HG02642 (cell line): ENCODE results near the gene FAM131B.

ENCODE experiments used
- ATAC-seq: cut with Tn5 transposase; IDR thresholded peaks from one replicate; pipeline ENCODE4 v1.9.1; 2021; ENCODE audit warnings: mild to moderate bottlenecking; ENCODE audit not compliant: unreplicated experiment, poor library complexity

The FAM131B gene

DNA sequence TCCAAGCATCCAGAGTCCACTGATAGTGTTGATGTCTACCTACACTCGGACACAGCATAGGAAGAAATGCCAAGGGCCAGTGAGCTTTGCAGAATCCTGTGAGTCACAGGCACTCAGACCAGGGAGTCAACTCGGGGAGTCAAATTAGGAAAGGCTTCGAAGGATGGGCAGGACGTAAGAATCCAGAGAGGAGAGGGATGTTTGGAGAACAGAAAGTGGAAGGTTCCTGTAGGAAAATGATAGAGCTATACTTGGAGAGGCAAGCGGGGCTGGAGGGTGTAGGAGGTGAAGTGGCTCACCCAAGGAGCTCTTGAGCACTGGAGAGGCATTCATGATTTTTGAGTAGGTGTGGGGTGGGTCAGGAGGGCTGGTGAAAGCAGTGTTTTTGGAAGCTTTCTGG lies 21.6 kb upstream of the FAM131B start:
- no peak for ATAC-seq

DNA sequence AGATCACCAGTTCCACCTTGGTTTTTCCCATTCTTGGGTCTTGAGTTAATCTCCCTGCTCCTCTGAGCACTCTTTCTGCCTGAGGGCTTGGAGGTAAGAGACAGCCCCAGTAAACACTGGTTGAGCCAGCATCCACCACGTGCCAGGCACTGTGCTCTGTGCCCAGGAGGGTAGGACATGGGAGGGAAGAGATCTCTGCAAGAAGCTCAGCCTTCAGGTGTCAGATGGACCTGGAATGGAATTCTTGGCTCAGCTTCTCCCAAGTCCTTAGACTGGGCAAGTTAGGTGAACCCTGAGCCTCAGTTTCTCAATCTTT lies 21.1 kb upstream of the FAM131B start:
- no peak for ATAC-seq

DNA sequence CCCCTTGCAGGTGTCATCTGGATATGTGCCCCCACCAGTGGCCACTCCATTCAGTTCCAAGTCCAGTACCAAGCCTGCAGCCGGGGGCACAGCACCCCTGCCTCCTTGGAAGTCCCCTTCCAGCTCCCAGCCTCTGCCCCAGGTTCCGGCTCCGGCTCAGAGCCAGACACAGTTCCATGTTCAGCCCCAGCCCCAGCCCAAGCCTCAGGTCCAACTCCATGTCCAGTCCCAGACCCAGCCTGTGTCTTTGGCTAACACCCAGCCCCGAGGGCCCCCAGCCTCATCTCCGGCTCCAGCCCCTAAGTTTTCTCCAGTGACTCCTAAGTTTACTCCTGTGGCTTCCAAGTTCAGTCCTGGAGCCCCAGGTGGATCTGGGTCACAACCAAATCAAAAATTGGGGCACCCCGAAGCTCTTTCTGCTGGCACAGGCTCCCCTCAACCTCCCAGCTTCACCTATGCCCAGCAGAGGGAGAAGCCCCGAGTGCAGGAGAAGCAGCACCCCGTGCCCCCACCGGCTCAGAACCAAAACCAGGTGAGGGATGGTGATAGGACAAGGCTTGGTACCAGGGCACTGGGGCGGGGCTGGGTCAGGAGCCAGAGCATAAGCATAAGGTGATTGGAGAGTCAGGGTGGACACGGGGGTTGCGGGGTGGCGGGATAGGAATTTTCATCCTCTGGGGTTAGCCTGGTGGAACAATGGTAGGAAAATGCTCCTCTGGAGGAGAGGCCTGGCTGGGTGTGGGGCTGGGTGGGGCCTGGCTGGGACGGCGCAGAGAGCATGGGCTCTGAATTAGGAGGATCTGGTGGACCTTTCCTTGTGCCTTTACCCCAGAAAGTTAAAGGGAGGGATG lies 20.5 kb upstream of the FAM131B start:
- no peak for ATAC-seq

GRCh38 chr7:143382126-143382790 lies 19.7 kb upstream of the FAM131B start:
- no peak for ATAC-seq

DNA sequence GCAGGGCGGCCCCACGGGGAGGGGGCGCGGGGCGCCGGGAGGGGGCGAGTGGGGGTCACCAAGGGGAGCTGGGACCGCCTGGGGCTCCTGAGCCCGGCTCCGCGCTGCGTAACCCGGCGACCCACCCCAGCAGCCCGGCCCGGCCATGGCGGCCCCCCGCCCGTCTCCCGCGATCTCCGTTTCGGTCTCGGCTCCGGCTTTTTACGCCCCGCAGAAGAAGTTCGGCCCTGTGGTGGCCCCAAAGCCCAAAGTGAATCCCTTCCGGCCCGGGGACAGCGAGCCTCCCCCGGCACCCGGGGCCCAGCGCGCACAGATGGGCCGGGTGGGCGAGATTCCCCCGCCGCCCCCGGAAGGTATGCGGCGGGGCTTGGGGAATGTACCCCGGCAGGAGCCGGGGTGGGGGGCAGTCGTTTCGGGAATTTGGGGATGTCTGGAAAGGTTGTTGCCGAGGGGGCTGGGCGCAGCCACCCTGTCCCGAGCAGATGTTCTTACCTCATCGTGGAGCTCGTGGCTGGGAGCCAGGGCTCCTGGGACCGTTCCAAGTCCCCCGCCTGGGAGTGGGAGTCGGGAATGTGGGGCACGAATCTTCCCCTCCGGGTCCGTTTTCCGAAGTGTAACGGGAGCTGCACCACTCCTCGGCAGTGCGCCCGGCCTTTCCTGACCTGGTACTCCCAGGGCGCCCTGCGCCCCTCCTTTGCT lies 19.1 kb upstream of the FAM131B start:
- peak; percentile 14 for ATAC-seq

DNA sequence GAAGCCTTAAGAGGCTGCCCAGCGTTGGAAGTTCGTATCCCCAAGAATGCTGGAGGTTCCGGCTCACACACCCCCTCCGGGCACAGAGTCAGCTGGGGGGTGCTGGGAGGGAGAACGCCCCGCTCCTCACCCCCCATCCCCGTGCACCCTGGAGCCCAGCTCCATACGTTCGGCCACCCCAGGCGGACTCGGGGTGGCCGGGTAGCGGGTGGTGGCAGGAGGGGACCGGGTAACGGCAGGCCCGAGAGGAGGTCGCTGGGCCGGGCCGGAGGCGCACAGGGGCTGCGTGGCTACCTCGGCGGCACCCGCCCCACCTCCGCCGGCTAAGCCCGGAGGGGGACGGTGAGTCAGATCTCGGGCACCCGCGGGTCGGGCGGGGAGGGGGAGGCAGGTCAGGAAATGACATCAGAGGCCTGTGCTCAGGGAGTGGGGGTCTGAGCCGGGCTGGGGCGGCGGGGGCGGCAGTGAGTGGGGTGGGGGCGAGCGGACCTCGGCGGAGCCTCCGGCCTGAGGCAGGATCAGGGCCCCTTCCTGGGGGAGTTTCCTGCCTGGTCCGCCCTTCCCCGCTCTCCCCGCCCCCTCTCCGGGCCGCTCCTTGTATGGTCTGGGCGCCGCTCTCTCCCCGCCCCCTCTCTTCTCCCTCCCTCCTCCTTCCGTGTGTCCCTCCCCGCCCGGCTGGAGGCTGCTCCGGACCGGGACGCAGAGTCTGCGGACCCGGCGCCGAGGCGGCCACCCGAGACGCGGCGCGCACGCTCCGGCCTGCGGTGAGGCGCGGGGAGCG lies 18.3 kb upstream of the FAM131B start, which contains the start of gene ZYX:
ZYX (plus strand) TSS at position 700 of the 781 bp plus-strand sequence. CDS start 227 bp downstream, outside the sequence.
- peak; percentile 83 for ATAC-seq

DNA sequence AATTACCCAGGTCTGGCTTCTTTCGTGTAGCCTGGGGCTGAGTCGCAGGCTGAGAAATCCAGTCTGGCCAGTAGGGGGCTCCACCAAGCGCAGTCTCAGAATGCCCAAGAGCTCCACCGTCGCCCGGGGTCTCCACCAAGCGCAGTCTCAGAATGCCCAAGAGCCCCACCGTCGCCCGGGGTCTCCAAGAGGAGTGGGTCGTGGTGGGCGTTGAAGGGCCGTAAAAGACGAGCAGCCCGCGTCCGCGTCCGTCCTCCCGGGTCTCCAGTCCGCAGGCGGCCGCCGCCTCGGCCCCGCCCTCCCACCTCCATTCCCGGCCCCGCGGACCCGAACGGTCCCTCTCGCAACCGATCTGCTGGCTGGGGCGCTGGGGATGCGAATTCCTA lies 17.7 kb upstream of the FAM131B start:
- peak; percentile 60 for ATAC-seq

DNA sequence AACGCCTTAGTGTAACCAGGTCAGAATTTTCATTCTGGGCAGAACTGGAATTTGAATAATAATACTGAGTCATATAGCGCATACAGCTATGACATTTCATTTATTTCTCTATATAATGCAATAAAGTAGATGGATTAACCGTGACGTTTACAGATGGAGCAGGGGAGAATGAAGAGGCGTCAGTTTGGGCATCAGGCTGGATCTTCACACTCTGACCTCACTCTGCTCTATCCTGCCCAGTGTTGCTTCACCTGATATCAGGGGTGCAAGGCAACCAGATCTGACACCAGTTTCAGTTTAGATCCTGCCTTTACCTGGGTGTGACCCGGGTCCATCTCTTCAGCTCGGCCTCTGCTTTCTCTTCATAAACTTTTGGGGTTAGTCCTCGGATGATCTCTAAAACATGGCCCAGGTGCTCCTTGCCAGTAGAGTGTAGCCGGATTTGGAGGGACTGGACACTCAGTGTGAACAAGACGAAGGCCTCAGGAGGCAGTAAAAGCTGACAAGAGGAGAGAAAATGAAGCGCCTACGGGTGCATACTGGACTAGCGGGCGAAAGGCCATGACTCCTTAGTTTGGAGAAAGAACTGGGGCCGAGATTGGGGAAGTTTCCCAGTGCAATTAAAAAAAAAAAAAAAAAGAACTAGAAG lies 17.2 kb upstream of the FAM131B start:
- peak; percentile 1 for ATAC-seq

DNA sequence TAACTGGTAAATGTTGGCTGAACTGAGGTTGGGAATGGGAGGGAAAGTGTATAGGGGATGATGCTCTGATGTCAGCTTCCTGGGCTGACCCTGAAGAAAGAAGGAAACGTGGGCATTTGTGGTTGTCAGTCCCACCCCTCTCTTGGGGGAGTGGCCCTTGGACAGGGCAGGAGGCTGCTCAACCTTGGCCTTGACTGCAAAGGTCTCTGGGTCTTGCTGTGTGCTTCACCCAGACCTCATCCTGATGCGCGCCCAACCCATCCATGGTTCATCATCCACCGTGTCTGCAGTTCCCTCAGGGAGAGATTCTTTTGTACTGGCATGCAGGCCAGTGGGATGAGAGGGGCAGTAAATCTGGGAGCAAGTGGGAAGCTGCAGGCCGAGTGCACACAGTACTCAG lies 13.9 kb upstream of the FAM131B start:
- ATAC-seq: no peak

DNA sequence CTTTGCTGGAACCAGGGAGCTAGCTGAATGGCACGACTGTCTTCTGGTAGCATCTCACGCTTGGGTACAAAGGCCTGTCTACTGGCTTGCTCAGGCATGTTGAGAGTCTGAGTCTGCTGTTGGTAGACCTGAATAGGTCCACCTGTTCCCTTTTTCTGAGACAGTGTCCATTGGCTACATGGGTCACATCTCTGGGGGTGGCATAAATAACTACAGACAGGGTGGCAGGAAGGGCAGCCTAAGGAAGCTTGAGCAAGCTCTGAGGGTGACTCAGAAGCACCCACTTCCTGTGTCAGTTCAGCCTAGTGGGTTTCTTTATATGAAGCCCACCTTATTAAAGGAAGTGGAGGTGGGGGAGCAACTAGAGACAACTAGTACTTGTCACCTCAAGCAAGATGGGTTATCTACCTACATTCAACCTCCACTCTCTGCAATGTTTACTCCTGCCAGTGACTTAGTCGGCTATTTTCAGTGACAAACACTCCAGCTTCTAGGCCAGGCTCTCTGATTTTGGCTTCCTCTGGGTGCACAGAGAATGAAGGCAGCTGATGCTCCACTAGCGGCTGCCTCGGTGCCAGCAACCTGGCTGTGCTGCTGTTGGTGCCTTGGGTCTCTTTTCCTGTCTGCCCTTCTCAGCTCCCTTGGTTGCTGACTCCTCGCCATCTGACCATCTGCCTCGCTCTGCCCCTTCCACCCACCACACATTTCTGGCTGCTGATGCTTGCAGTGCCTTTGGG lies 13.0 kb upstream of the FAM131B start:
- ATAC-seq: no peak

DNA sequence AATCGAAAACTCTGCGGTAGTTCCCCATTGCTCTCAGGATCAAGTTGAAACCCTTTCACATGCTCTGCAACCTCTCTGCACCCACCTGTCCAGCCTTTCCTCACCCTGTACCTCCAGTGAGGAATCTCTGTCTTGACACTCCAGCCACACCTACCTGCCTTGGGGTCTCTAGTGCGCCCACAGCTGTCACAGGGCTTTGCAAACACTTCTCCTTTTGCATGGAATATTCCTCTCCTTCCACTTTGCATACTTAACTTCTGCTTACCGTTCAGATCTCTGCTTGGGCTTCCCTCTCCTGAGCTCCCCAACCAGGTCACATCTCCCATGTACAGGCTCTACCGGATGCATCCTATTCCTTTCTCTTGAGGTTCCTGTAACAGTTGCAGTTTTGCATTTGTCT lies 12.0 kb upstream of the FAM131B start:
- ATAC-seq: no peak

GRCh38 chr7:143373255-143373794 lies 10.8 kb upstream of the FAM131B start:
- ATAC-seq: no peak

DNA sequence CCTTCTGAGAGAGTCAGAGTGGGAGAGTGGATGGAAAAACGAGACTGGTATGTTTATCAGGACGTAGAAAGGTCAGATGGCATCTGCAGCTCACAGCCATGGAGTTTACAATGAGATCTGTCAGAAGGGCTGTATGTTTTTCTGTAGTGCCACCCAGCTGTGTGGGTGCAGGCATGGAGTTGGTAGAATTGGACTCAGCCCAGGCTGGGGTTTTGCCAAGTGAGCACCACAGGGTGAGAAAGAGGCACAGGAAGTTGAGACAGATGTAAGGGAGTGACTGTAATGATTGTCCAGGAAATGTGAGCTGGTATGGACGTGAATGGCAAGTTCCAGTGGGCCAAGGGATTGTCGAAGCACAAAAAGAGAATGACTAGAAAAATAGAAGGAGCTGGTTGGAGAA lies 9.6 kb upstream of the FAM131B start:
- no peak for ATAC-seq

DNA sequence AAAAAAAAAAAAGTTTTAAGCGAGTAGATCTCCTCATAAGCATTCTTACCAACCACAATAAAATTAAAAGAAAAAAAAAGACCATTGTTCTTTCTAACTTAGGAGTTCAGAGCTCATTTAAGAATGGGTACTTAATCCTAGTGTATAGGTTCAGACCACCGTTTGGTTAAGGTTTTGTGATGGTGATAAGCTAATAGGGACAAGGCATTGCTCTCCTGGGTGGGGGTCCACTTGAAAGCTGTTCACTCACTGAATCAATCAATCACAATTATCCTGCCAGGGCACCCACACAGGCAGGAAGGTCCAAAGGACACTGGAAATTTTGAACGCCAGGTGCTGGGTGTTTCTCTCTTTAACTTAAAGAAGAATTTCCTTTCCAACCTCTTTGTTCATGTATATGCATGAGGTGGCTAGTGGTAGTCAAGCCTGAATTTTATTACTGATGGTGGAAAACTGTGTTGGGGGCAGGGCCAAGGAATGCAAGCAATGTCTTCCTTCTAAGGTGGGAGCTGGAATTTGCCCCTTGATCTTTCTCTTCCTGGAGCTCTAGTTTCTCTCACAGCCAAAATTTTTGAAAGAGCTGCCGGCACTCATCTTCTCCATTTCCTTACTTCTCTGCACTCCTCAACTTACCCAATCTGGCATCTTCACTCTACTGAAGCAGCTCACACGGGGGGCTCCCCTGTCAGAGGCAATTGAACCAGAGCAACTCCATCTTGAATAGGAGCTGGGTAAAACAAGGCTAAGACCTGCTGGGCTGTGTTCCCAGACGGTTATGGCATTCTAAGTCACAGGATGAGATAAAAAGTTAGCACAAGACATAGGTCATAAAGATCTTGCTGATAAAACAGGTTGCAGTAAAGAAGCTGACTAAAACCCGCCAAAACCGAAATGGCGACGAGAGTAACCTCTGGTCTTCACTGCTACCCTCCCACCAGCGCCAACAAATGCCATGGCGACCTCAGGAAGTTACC lies 7.5 kb upstream of the FAM131B start:
- ATAC-seq: no peak

DNA sequence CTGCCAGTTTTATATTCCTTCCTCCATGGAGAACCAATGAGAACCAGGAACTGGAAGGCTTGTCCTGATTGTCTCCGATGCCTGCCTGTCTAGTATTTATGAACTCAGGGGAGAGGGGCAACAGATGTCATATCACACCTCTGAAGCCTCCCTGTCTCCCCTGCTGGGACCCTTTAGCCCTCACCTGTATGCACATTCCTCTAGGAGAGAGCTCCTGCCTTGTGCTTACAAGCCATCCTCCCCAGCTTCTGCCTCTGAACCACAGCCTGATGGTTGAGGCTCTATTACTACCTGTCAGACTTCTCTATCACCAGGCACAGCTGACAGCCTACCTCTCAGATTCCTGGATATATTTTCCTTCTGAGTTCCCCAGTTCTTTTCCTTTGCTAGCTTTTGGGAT lies 5.9 kb upstream of the FAM131B start:
- ATAC-seq: no peak

- ATAC-seq: no peak
These were observed 5.5 kb upstream of the FAM131B start for GRCh38 chr7:143367972-143368371.

- no peak for ATAC-seq
These were observed 764 bp upstream of the FAM131B start for GRCh38 chr7:143363016-143363937.
